Loucy (cell line): ENCODE data around the gene FGD6.

Source experiments
- H2AFZ ChIP-seq: fragments of 200-600 bp; sonication (generic); 2 replicates; pipeline ENCODE4 v1.6.0; 2016; ENCODE audit warnings: antibody characterized with exemption, mild to moderate bottlenecking, low read length, moderate library complexity
- H3F3A ChIP-seq: fragments of 200-600 bp; 2 replicates; pipeline ENCODE4 v1.6.0; 2016; ENCODE audit warnings: antibody characterized with exemption, low read depth, mild to moderate bottlenecking
- H3K27me3 ChIP-seq: fragments of 200-600 bp; sonication (generic); 2 replicates; pipeline ENCODE4 v1.6.1; 2014; ENCODE audit warnings: low read length, mild to moderate bottlenecking; ENCODE audit not compliant: insufficient read depth, poor library complexity, severe bottlenecking
- H3K36me3 ChIP-seq: fragments of 200-600 bp; sonication (generic); 2 replicates; pipeline ENCODE4 v1.6.1; 2016; ENCODE audit warnings: low read length; ENCODE audit not compliant: insufficient read depth
- H3K4me1 ChIP-seq: fragments of 200-600 bp; sonication (generic); 2 replicates; pipeline ENCODE4 v1.5.1; 2014; ENCODE audit warnings: low read length, mild to moderate bottlenecking; ENCODE audit not compliant: insufficient read depth, poor library complexity, severe bottlenecking
- H3K4me2 ChIP-seq: fragments of 200-600 bp; sonication (generic); 2 replicates; pipeline ENCODE4 v1.6.0; 2014; ENCODE audit warnings: antibody characterized with exemption, low read length, low read depth, mild to moderate bottlenecking; ENCODE audit not compliant: poor library complexity, severe bottlenecking
- H3K4me3 ChIP-seq: fragments of 200-600 bp; sonication (generic); 2 replicates; pipeline ENCODE4 v1.5.1; 2014; ENCODE audit warnings: low read length, mild to moderate bottlenecking, mixed read lengths; ENCODE audit not compliant: poor library complexity, severe bottlenecking
- H3K79me2 ChIP-seq: fragments of 200-600 bp; sonication (generic); 2 replicates; pipeline ENCODE4 v1.6.1; 2014; ENCODE audit warnings: low read length; ENCODE audit not compliant: insufficient read depth
- H3K9ac ChIP-seq: fragments of 200-600 bp; sonication (generic); 2 replicates; pipeline ENCODE4 v1.6.0; 2014; ENCODE audit warnings: mild to moderate bottlenecking, low read depth, low read length, moderate library complexity; ENCODE audit not compliant: poor library complexity, severe bottlenecking
- H3K9me2 ChIP-seq: fragments of 200-600 bp; sonication (generic); replicated peaks from 2 replicates; pipeline ENCODE4 v1.6.1; 2016; ENCODE audit warnings: low read depth, low read length, mixed read lengths
- H3K9me3 ChIP-seq: fragments of 200-600 bp; sonication (generic); 2 replicates; pipeline ENCODE4 v1.6.1; 2014; ENCODE audit warnings: mild to moderate bottlenecking, antibody characterized with exemption, low read length, low read depth; ENCODE audit not compliant: insufficient read depth
- H4K20me1 ChIP-seq: fragments of 200-600 bp; sonication (generic); 2 replicates; pipeline ENCODE4 v1.6.0; 2014; ENCODE audit warnings: antibody characterized with exemption, low read length, mild to moderate bottlenecking; ENCODE audit not compliant: insufficient read depth, poor library complexity, severe bottlenecking
- CTCF ChIP-seq: fragments of 200-600 bp; sonication (generic); conservative IDR thresholded peaks from 2 replicates; pipeline ENCODE4 v1.5.1; 2014; ENCODE audit warnings: mild to moderate bottlenecking, antibody characterized with exemption, low read length
- EZH2phosphoT487 ChIP-seq: fragments of 200-600 bp; IDR thresholded peaks from 2 replicates; pipeline ENCODE4 v1.6.1; 2018; ENCODE audit warnings: antibody characterized with exemption, mild to moderate bottlenecking, moderate library complexity, borderline replicate concordance

Gene FGD6

GRCh38 chr12:95114766-95115405, 102.4 kb downstream of the FGD6 start:
- TF ChIP-seq CTCF (no peak), EZH2phosphoT487 (no peak)
- no peaks in the 10 kb centered on the region for H3K36me3 ChIP-seq
- H3K4me3 ChIP-seq: no peak overlapping the region
- no peaks in the 10 kb centered on the region for H4K20me1 ChIP-seq
- H3K27me3 ChIP-seq: no peaks in the 10 kb centered on the region
- no peaks in the 10 kb centered on the region for H3K9me3 ChIP-seq
- H3K4me2 ChIP-seq: no peak overlapping the region
- peaks cover 19% of the 10 kb centered on the region for H3K4me1 ChIP-seq
- H3K9ac ChIP-seq: no peak overlapping the region
- H3F3A ChIP-seq: no peaks in the 10 kb centered on the region
- H3K9me2 ChIP-seq: no peaks in the 10 kb centered on the region
- no peaks in the 10 kb centered on the region for H3K79me2 ChIP-seq
- no peak overlapping the region for H2AFZ ChIP-seq

DNA sequence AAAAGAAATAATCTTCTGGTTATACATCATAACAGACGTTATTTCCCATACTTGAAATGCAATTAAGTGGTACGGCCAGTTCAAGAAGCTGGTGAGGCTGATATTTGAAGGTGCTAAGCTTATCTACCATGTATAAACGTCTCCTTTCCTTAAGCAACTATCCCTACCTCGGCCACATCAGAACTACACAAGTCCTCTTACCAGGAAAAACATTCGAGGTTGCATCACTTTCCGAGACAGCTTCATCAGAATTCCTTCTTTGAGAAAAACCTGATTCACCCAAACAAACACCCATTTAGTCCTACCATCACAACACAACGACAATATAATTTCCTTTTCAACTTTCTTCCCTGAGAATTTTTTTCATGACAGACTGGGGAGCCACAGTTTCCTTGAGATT, 109.9 kb downstream of the FGD6 start:
- Histone ChIP-seq H3K9me3 (no peaks in the 10 kb centered on the region), H3K4me1 (peaks cover 14% of the 10 kb centered on the region), H3K4me3 (no peak overlapping the region), H3K9me2 (no peaks in the 10 kb centered on the region), H4K20me1 (no peaks in the 10 kb centered on the region), H3F3A (no peaks in the 10 kb centered on the region), H3K27me3 (no peaks in the 10 kb centered on the region), H2AFZ (no peak overlapping the region), H3K79me2 (no peaks in the 10 kb centered on the region), H3K9ac (no peak overlapping the region), H3K4me2 (no peak overlapping the region), H3K36me3 (no peaks in the 10 kb centered on the region)
- TF ChIP-seq CTCF (no peak), EZH2phosphoT487 (no peak)

- Histone ChIP-seq H3K4me1 (peaks cover 6% of the 10 kb centered on the region), H4K20me1 (no peaks in the 10 kb centered on the region), H3K9ac (no peak overlapping the region), H3K36me3 (no peaks in the 10 kb centered on the region), H3K79me2 (no peaks in the 10 kb centered on the region), H3K27me3 (no peaks in the 10 kb centered on the region), H3F3A (no peaks in the 10 kb centered on the region), H3K4me3 (no peak overlapping the region), H3K9me3 (no peaks in the 10 kb centered on the region), H3K4me2 (no peak overlapping the region), H3K9me2 (no peaks in the 10 kb centered on the region), H2AFZ (no peak overlapping the region)
- no peak for TF ChIP-seq EZH2phosphoT487
- TF ChIP-seq CTCF: no peak
These were observed 111.7 kb downstream of the FGD6 start for GRCh38 chr12:95105540-95105939.
